GM18505 (cell line): ENCODE results near the gene OPHN1.

Source experiments
- ATAC-seq: cut with Tn5 transposase; IDR thresholded peaks from one replicate; pipeline ENCODE4 v1.9.1; 2021; ENCODE audit not compliant: unreplicated experiment
- POLR2A ChIP-seq: IDR thresholded peaks from 4 replicates; pipeline ENCODE4 v1.6.1; 2011; ENCODE audit warnings: borderline replicate concordance; ENCODE audit not compliant: insufficient read depth, insufficient read length; ENCODE audit errors: extremely low read depth

OPHN1 gene

GRCh38 chrX:68186552-68187262 lies 246.6 kb downstream of the OPHN1 start:
- no peak for TF ChIP-seq POLR2A
- no peak for ATAC-seq

GRCh38 chrX:68185161-68185560 lies 248.1 kb downstream of the OPHN1 start:
- no peak for ATAC-seq
- TF ChIP-seq POLR2A: no peak

- no peak for ATAC-seq
- no peak for TF ChIP-seq POLR2A
Measured at GRCh38 chrX:68183612-68184214, 249.6 kb downstream of the OPHN1 start.

- ATAC-seq: no peak
- TF ChIP-seq POLR2A: no peak
Measured at GRCh38 chrX:68180579-68180978, 252.7 kb downstream of the OPHN1 start.

- ATAC-seq: no peak
- no peak for TF ChIP-seq POLR2A
Measured at GRCh38 chrX:68179355-68179754, 253.9 kb downstream of the OPHN1 start.

- TF ChIP-seq POLR2A: no peak
- ATAC-seq: no peak
Measured at GRCh38 chrX:68177542-68177941, 255.8 kb downstream of the OPHN1 start.

GRCh38 chrX:68175562-68175961 lies 257.7 kb downstream of the OPHN1 start:
- TF ChIP-seq POLR2A: no peak
- ATAC-seq: no peak

GRCh38 chrX:68163441-68163840 lies 269.9 kb downstream of the OPHN1 start:
- TF ChIP-seq POLR2A: no peak
- ATAC-seq: no peak

- no peak for TF ChIP-seq POLR2A
- ATAC-seq: no peak
Measured at GRCh38 chrX:68147848-68148247, 285.4 kb downstream of the OPHN1 start.

- no peak for ATAC-seq
Measured at GRCh38 chrX:68146054-68146453, 287.2 kb downstream of the OPHN1 start.

GRCh38 chrX:68139791-68140190 lies 293.5 kb downstream of the OPHN1 start:
- no peak for ATAC-seq
- no peak for TF ChIP-seq POLR2A

More at GRCh38 chrX:68146054-68146453, 287.2 kb downstream of the OPHN1 start:
- no peak for TF ChIP-seq POLR2A

GRCh38 chrX:68133181-68133580 lies 300.1 kb downstream of the OPHN1 start:
- ATAC-seq: no peak
- no peak for TF ChIP-seq POLR2A

- ATAC-seq: no peak
- TF ChIP-seq POLR2A: no peak
Measured at GRCh38 chrX:68132749-68133148, 300.5 kb downstream of the OPHN1 start.

- no peak for TF ChIP-seq POLR2A
- ATAC-seq: no peak
Measured at GRCh38 chrX:68121835-68122234, 311.5 kb downstream of the OPHN1 start.
